GM23338 (cell line): ENCODE data around the gene SLC30A1. TPM values are rescaled to one million over a fixed set of nuclear protein-coding genes. Genes with fewer than 3 reads are reported as not detected.

Experiments used
- ATAC-seq: fragments of 200-7000 bp; cut with Tn5 transposase; 3 replicates; pipeline ENCODE4 v1.9.1; 2020
- DNase-seq: peaks from one replicate; pipeline ENCODE4 v3.0.0-alpha.2; 2015; ENCODE audit warnings: low spot score
- H2AFZ ChIP-seq: fragments of 200-600 bp; sonication (generic); 2 replicates; pipeline ENCODE4 v1.8.0; 2016; ENCODE audit warnings: antibody characterized with exemption, mild to moderate bottlenecking, moderate library complexity
- H3F3A ChIP-seq: fragments of 200-600 bp; sonication (generic); replicated peaks from 2 replicates; pipeline ENCODE4 v1.8.0; 2017; ENCODE audit warnings: antibody characterized with exemption, mixed run types, low read depth
- H3K27ac ChIP-seq: fragments of 200-600 bp; sonication (generic); 2 replicates; pipeline ENCODE4 v1.6.1; 2016; ENCODE audit warnings: low read depth
- H3K27me3 ChIP-seq: fragments of 200-600 bp; sonication (generic); 2 replicates; pipeline ENCODE4 v1.8.0; 2016; ENCODE audit warnings: mild to moderate bottlenecking, mixed run types, moderate library complexity; ENCODE audit not compliant: insufficient read depth
- H3K36me3 ChIP-seq: fragments of 200-600 bp; sonication (generic); 2 replicates; pipeline ENCODE4 v1.8.0; 2016; ENCODE audit warnings: mild to moderate bottlenecking; ENCODE audit not compliant: insufficient read depth
- H3K4me1 ChIP-seq: fragments of 200-600 bp; sonication (generic); 2 replicates; pipeline ENCODE4 v1.8.0; 2016; ENCODE audit warnings: mild to moderate bottlenecking, moderate library complexity; ENCODE audit not compliant: insufficient read depth
- H3K4me2 ChIP-seq: fragments of 200-600 bp; sonication (generic); 2 replicates; pipeline ENCODE4 v1.7.1; 2017; ENCODE audit warnings: mixed run types
- H3K4me3 ChIP-seq: fragments of 200-600 bp; sonication (generic); 2 replicates; pipeline ENCODE4 v1.6.1; 2016; ENCODE audit warnings: mixed run types
- H3K79me2 ChIP-seq: fragments of 200-600 bp; sonication (generic); replicated peaks from 2 replicates; pipeline ENCODE4 v1.8.0; 2017; ENCODE audit warnings: mild to moderate bottlenecking; ENCODE audit not compliant: insufficient read depth
- H3K9me2 ChIP-seq: fragments of 200-600 bp; sonication (generic); 2 replicates; pipeline ENCODE4 v1.8.0; 2017; ENCODE audit not compliant: insufficient read depth
- H4K20me1 ChIP-seq: fragments of 200-600 bp; sonication (generic); replicated peaks from 2 replicates; pipeline ENCODE4 v1.8.0; 2017; ENCODE audit warnings: mild to moderate bottlenecking; ENCODE audit not compliant: insufficient read depth
- H3K27ac Mint-ChIP-seq: 2 replicates; pipeline ENCODE4 v1.8.0; 2020; ENCODE audit warnings: inconsistent platforms, mild to moderate bottlenecking, moderate library complexity, mixed read lengths
- H3K27me3 Mint-ChIP-seq: 3 replicates; pipeline ENCODE4 v1.8.0; 2022; ENCODE audit warnings: low read depth, mild to moderate bottlenecking, moderate library complexity, mixed read lengths, inconsistent platforms; ENCODE audit not compliant: insufficient read depth, poor library complexity
- H3K36me3 Mint-ChIP-seq: 3 replicates; pipeline ENCODE4 v1.8.0; 2021; ENCODE audit warnings: low read depth, mild to moderate bottlenecking, inconsistent platforms, moderate library complexity, mixed read lengths
- H3K4me1 Mint-ChIP-seq: 3 replicates; pipeline ENCODE4 v1.8.0; 2020; ENCODE audit warnings: mild to moderate bottlenecking, inconsistent platforms, mixed read lengths
- H3K4me3 Mint-ChIP-seq: 3 replicates; pipeline ENCODE4 v1.8.0; 2021; ENCODE audit warnings: moderate library complexity, mild to moderate bottlenecking, inconsistent platforms, mixed read lengths
- H3K9me3 Mint-ChIP-seq: 3 replicates; pipeline ENCODE4 v1.8.0; 2020; ENCODE audit warnings: moderate library complexity, mild to moderate bottlenecking, inconsistent platforms, mixed read lengths
- CREB1 ChIP-seq: fragments of 250-450 bp; sonication (Bioruptor Pico); IDR thresholded peaks from 2 replicates; pipeline ENCODE4 v1.5.0; 2020; ENCODE audit warnings: low read depth, mild to moderate bottlenecking, moderate library complexity
- EZH2 ChIP-seq: fragments of 200-600 bp; sonication (generic); IDR thresholded peaks from one replicate; pipeline ENCODE4 v1.8.0; 2017; ENCODE audit warnings: antibody characterized with exemption, mild to moderate bottlenecking, low read depth; ENCODE audit not compliant: unreplicated experiment
- EZH2phosphoT487 ChIP-seq: fragments of 200-600 bp; sonication (generic); IDR thresholded peaks from one replicate; pipeline ENCODE4 v1.8.1; 2018; ENCODE audit warnings: antibody characterized with exemption; ENCODE audit not compliant: unreplicated experiment
- JUNB ChIP-seq: IDR thresholded peaks from one replicate; pipeline ENCODE4 v1.6.1; 2016; ENCODE audit warnings: antibody characterized with exemption; ENCODE audit not compliant: unreplicated experiment
- NANOG ChIP-seq: IDR thresholded peaks from 2 replicates; pipeline ENCODE4 v1.6.1; 2016; ENCODE audit warnings: antibody characterized with exemption, borderline replicate concordance
- POLR2AphosphoS5 ChIP-seq: IDR thresholded peaks from 2 replicates; pipeline ENCODE4 v1.6.1; 2016; ENCODE audit warnings: antibody characterized with exemption, low read depth
- REST ChIP-seq: IDR thresholded peaks from one replicate; pipeline ENCODE4 v1.6.1; 2018; ENCODE audit warnings: antibody characterized with exemption; ENCODE audit not compliant: unreplicated experiment
- STAT1 ChIP-seq: IDR thresholded peaks from one replicate; pipeline ENCODE4 v1.6.1; 2016; ENCODE audit warnings: antibody characterized with exemption; ENCODE audit not compliant: unreplicated experiment
- ZNF331 ChIP-seq: fragments of 250-450 bp; sonication (Bioruptor Pico); IDR thresholded peaks from 2 replicates; pipeline ENCODE4 v1.5.0; 2020; ENCODE audit warnings: low read depth, mild to moderate bottlenecking, moderate library complexity
- polyA plus RNA-seq: library from polyadenylated mRNA; unstranded; fragments of >200 nt; fragmentation: Nextera tagmentation; extraction: Ambion mirVana; gene quantifications from 2 replicates; pipeline ENCODE4 v1.2.1, GENCODE V29; 2016
- total RNA-seq: library from RNA; depleted of rRNA; stranded (reverse); fragments of >200 nt; shearing (Covaris generic); gene quantifications from 2 replicates; pipeline ENCODE4 v1.2.3, GENCODE V29; 2014
- TF ChIP-seq, protein P1 (sequence below): fragments of 250-450 bp; sonication (Bioruptor Pico); IDR thresholded peaks from 2 replicates; pipeline ENCODE4 v1.5.0; 2020; ENCODE audit warnings: mild to moderate bottlenecking, moderate library complexity

The SLC30A1 gene
- total and polyA plus RNA-seq, 2 experiments from 2014 or later: 3.3 to 17.7 TPM

DNA sequence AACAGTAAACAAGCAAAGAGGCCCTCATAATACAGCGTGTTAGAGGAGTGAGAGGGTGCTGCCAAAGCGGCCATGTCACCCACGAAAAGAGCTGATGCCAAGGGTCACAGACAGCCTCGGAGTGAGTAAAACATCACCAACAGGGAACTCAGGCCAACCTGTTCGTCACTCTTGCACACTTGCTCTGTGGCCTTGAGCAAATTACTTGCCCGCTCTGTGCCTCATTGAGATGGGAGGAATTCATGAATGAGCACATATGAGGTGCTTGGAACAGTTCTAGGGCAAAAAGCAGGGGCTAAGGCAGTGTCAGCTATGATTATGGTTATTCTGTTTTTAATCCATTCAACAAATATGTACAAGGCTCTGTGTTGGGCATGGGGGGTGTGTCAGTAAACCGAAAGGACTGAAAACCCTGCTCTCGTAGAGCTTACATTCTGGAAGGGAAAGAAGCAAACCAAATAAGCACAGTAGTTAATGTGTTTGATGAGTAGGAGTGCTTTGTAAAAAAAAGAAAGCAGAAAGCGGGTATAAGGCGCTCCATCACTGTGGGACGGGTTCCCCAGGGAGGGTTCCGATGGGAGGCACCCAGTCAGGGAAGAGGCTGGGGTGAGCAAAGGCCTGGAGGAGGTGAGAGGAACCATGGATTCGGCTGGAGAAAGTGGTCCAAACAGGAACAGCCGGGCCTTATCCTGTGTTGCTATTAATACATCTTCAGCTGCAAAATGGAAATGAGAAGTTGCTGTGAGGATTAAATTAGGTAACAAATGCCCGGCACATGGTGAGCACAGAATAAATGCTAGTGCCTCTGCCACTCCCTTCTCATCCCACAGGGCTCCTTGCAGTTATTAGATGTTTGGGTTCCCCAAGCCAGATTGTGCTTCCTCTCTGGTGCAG, 47.5 kb downstream of the SLC30A1 start:
- no peaks in the 10 kb centered on the region; the same call in 1 of the 3 replicates for H3K9me3 Mint-ChIP-seq
- H3K27me3 Mint-ChIP-seq: peaks cover 4% of the 10 kb centered on the region
- TF ChIP-seq JUNB: no peak
- no peak for TF ChIP-seq CREB1
- no peak for TF ChIP-seq POLR2AphosphoS5
- no peak for TF ChIP-seq ZNF331 (CRISPR knock-in tag)
- no peak for TF ChIP-seq NANOG
- H3K27ac Mint-ChIP-seq: no peak overlapping the region
- H3K36me3 ChIP-seq: no peaks in the 10 kb centered on the region
- H3K4me3 ChIP-seq: no peak overlapping the region
- no peak overlapping the region for H3K27ac ChIP-seq
- no peak for ATAC-seq
- no peaks in the 10 kb centered on the region for H4K20me1 ChIP-seq
- no peaks in the 10 kb centered on the region for H3K9me2 ChIP-seq
- DNase-seq: no peak
- no peaks in the 10 kb centered on the region for H3K27me3 ChIP-seq
- H3K4me2 ChIP-seq: no peak overlapping the region
- H3F3A ChIP-seq: no peaks in the 10 kb centered on the region
- no peaks in the 10 kb centered on the region for H3K36me3 Mint-ChIP-seq
- peaks cover 2% of the 10 kb centered on the region; the same call in 2 of the 3 replicates for H3K4me1 Mint-ChIP-seq
- no peaks in the 10 kb centered on the region for H3K79me2 ChIP-seq
- no peak overlapping the region for H2AFZ ChIP-seq
- H3K4me3 Mint-ChIP-seq: no peak overlapping the region
- H3K4me1 ChIP-seq: no peaks in the 10 kb centered on the region

DNA sequence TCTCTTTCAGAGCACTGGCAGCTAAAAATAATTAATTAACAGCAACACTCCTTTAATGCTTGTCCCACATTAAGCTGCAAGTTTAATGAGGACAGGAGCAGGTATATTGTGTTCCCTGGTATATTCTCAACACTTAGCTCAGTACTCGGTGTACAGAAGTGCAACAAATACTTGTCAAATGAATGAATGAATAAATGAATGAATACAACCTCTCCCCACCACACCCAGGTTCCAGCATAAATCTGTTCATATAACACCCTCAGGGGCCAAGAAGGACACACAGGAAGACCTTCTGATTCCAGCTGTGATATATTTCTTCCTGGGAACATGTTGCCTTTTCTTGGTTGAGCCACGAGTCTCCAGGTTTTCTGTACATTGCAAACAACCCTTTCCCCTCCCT, 48.9 kb downstream of the SLC30A1 start:
- Histone ChIP-seq H3K79me2 (no peaks in the 10 kb centered on the region), H3K4me3 (no peak overlapping the region), H3K9me2 (no peaks in the 10 kb centered on the region), H4K20me1 (no peaks in the 10 kb centered on the region), H3K4me2 (no peak overlapping the region), H3K4me1 (no peaks in the 10 kb centered on the region), H3K27me3 (no peaks in the 10 kb centered on the region), H3F3A (no peaks in the 10 kb centered on the region), H3K27ac (no peak overlapping the region), H2AFZ (no peak overlapping the region), H3K36me3 (no peaks in the 10 kb centered on the region)
- no peak overlapping the region for H3K27ac Mint-ChIP-seq
- no peaks in the 10 kb centered on the region for H3K36me3 Mint-ChIP-seq
- H3K4me3 Mint-ChIP-seq: no peak overlapping the region
- H3K27me3 Mint-ChIP-seq: peaks cover 4% of the 10 kb centered on the region
- ATAC-seq (no peak), DNase-seq (no peak)
- no peaks in the 10 kb centered on the region; the same call in 1 of the 3 replicates for H3K9me3 Mint-ChIP-seq
- H3K4me1 Mint-ChIP-seq: peaks cover 3% of the 10 kb centered on the region; the same call in 2 of the 3 replicates
- TF ChIP-seq, protein P1, sequence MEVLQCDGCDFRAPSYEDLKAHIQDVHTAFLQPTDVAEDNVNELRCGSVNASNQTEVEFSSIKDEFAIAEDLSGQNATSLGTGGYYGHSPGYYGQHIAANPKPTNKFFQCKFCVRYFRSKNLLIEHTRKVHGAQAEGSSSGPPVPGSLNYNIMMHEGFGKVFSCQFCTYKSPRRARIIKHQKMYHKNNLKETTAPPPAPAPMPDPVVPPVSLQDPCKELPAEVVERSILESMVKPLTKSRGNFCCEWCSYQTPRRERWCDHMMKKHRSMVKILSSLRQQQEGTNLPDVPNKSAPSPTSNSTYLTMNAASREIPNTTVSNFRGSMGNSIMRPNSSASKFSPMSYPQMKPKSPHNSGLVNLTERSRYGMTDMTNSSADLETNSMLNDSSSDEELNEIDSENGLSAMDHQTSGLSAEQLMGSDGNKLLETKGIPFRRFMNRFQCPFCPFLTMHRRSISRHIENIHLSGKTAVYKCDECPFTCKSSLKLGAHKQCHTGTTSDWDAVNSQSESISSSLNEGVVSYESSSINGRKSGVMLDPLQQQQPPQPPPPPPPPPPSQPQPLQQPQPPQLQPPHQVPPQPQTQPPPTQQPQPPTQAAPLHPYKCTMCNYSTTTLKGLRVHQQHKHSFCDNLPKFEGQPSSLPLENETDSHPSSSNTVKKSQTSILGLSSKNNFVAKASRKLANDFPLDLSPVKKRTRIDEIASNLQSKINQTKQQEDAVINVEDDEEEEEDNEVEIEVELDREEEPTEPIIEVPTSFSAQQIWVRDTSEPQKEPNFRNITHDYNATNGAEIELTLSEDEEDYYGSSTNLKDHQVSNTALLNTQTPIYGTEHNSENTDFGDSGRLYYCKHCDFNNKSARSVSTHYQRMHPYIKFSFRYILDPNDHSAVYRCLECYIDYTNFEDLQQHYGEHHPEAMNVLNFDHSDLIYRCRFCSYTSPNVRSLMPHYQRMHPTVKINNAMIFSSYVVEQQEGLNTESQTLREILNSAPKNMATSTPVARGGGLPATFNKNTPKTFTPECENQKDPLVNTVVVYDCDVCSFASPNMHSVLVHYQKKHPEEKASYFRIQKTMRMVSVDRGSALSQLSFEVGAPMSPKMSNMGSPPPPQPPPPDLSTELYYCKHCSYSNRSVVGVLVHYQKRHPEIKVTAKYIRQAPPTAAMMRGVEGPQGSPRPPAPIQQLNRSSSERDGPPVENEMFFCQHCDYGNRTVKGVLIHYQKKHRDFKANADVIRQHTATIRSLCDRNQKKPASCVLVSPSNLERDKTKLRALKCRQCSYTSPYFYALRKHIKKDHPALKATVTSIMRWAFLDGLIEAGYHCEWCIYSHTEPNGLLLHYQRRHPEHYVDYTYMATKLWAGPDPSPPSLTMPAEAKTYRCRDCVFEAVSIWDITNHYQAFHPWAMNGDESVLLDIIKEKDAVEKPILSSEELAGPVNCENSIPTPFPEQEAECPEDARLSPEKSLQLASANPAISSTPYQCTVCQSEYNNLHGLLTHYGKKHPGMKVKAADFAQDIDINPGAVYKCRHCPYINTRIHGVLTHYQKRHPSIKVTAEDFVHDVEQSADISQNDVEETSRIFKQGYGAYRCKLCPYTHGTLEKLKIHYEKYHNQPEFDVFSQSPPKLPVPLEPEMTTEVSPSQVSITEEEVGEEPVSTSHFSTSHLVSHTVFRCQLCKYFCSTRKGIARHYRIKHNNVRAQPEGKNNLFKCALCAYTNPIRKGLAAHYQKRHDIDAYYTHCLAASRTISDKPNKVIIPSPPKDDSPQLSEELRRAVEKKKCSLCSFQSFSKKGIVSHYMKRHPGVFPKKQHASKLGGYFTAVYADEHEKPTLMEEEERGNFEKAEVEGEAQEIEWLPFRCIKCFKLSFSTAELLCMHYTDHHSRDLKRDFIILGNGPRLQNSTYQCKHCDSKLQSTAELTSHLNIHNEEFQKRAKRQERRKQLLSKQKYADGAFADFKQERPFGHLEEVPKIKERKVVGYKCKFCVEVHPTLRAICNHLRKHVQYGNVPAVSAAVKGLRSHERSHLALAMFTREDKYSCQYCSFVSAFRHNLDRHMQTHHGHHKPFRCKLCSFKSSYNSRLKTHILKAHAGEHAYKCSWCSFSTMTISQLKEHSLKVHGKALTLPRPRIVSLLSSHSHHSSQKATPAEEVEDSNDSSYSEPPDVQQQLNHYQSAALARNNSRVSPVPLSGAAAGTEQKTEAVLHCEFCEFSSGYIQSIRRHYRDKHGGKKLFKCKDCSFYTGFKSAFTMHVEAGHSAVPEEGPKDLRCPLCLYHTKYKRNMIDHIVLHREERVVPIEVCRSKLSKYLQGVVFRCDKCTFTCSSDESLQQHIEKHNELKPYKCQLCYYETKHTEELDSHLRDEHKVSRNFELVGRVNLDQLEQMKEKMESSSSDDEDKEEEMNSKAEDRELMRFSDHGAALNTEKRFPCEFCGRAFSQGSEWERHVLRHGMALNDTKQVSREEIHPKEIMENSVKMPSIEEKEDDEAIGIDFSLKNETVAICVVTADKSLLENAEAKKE: no peak
- TF ChIP-seq STAT1 (no peak), CREB1 (no peak), POLR2AphosphoS5 (no peak), ZNF331 (CRISPR knock-in tag) (no peak), JUNB (no peak), REST (no peak), EZH2phosphoT487 (no peak), EZH2 (no peak), NANOG (no peak)
